ENCODE measurements around the gene IFNA16.

- TF ChIP-seq CTCF (IDR thresholded peaks at IDR 0.05; ENCODE audit: extremely low read depth in 1 of 2, insufficient read depth in 1 of 2, low read depth in 1 of 2, low read length in 2 of 2), result no peak
- no peak for TF ChIP-seq EZH2 (IDR thresholded peaks at IDR 0.05; ENCODE audit: borderline replicate concordance, low read depth, low read length, severe bottlenecking)
- TF ChIP-seq POLR2AphosphoS5 (IDR thresholded peaks at IDR 0.05; ENCODE audit: insufficient read depth, low read depth, low read length), result no peak
- no peak for TF ChIP-seq GATA2 (IDR thresholded peaks at IDR 0.05; ENCODE audit: insufficient read depth, insufficient read length, low read depth, low read length)
- TF ChIP-seq POLR2A (IDR thresholded peaks at IDR 0.05; ENCODE audit: low read depth, low read length), result no peak
Observed at GRCh38 chr9:21251190-21251589, 34.1 kb upstream of the IFNA16 start.

Data from endothelial cell of umbilical vein (primary cell).